RWPE1 (cell line): ENCODE data around the gene ASIC4.

Source experiments
- CTCF ChIA-PET: fragments of 350-600 bp; sonication (Branson Sonifier 250); formaldehyde crosslinking; extraction: SDS; loops from one replicate; lab custom pipeline; 2021; lab: Yijun Ruan, JAX
- POLR2A ChIA-PET: fragments of 400-600 bp; formaldehyde crosslinking; extraction: SDS; loops from one replicate; lab custom pipeline; 2020; ENCODE audit warnings: antibody characterized with exemption; ENCODE audit not compliant: low non-redundant PET; lab: Yijun Ruan, JAX
- DNase-seq: peaks from one replicate; pipeline ENCODE4 v3.0.0; 2012; ENCODE audit warnings: low spot score
- H3K27ac ChIP-seq: fragments of 450-650 bp; 2 replicates; pipeline ENCODE4 v1.5.1; 2017
- CTCF ChIP-seq: fragments of 450-650 bp; conservative IDR thresholded peaks from 2 replicates; pipeline ENCODE4 v1.5.1; 2017; ENCODE audit warnings: low read depth, mild to moderate bottlenecking

The ASIC4 gene

GRCh38 chr2:219506802-219507526, 7.3 kb upstream of the ASIC4 start:
- peak overlapping the region; percentile 25; the same call in 1 of the 2 replicates for H3K27ac ChIP-seq
- TF ChIP-seq CTCF, result no peak
- no peak for DNase-seq
- CTCF ChIA-PET, result interaction anchor here (0.9 to 3.6 kb wide), 2 partner anchors 22 to 47 kb away, joined by 4 to 26 read pairs; no protein-coding TSS in a partner anchor
- POLR2A ChIA-PET, result interaction anchor here (1.1 kb wide), 1 partner anchor 8 kb away, joined by 4 read pairs; the partner anchor contains the start of gene GMPPA

- DNase-seq, result no peak
- H3K27ac ChIP-seq, result no peak overlapping the region
- ChIA-PET CTCF (interaction anchor here (0.5 to 3.6 kb wide), 6 partner anchors 8 to 1217 kb away, joined by 3 to 26 read pairs (median 6); partner anchors contain the start of gene GMPPA), POLR2A (interaction anchor here (0.6 to 1.1 kb wide), 2 partner anchors 9 to 73 kb away, joined by 3 to 4 read pairs; partner anchors contain the start of genes GMPPA and SPEG)
- no peak for TF ChIP-seq CTCF
Observed at GRCh38 chr2:219507581-219508443, 6.5 kb upstream of the ASIC4 start.

GRCh38 chr2:219508444-219508734, 5.9 kb upstream of the ASIC4 start:
- no peak for TF ChIP-seq CTCF
- CTCF ChIA-PET, result interaction anchor here (1.0 to 3.6 kb wide), 4 partner anchors 8 to 68 kb away, joined by 3 to 26 read pairs (median 11); partner anchors contain the start of gene GMPPA
- POLR2A ChIA-PET, result interaction anchor here (1.1 kb wide), 1 partner anchor 10 kb away, joined by 4 read pairs; the partner anchor contains the start of gene GMPPA
- DNase-seq, result no peak
- no peak overlapping the region for H3K27ac ChIP-seq

GRCh38 chr2:219508971-219509779, 5.1 kb upstream of the ASIC4 start:
- ChIA-PET POLR2A (interaction anchor here (0.5 to 1.0 kb wide), 2 partner anchors 10 to 14 kb away, joined by 3 read pairs; partner anchors contain the start of gene GMPPA), CTCF (interaction anchor here (0.6 to 3.6 kb wide), 11 partner anchors 9 to 612 kb away, joined by 3 to 26 read pairs (median 4); partner anchors contain the start of gene GMPPA)
- TF ChIP-seq CTCF, result no peak
- DNase-seq, result no peak
- no peak overlapping the region for H3K27ac ChIP-seq

- no peak overlapping the region for H3K27ac ChIP-seq
- ChIA-PET POLR2A (interaction anchor here (1.0 kb wide), 1 partner anchor 11 kb away, joined by 3 read pairs; the partner anchor contains the start of gene GMPPA), CTCF (interaction anchor here (0.6 to 3.6 kb wide), 13 partner anchors 10 to 613 kb away, joined by 3 to 26 read pairs (median 4); partner anchors contain the start of gene GMPPA)
- peak; percentile 68 for TF ChIP-seq CTCF
- peak; percentile 37 for DNase-seq
Observed at GRCh38 chr2:219509780-219510511, 4.3 kb upstream of the ASIC4 start.
